HEK293 (cell line): ENCODE results near the gene DTWD2.

ENCODE experiments used
- CTCF ChIA-PET: fragments of 350-600 bp; formaldehyde crosslinking; extraction: SDS; loops from one replicate; lab custom pipeline; 2021; ENCODE audit warnings: antibody characterized with exemption; lab: Yijun Ruan, JAX
- POLR2A ChIA-PET: fragments of 300-600 bp; formaldehyde crosslinking; extraction: SDS; loops from one replicate; lab custom pipeline; 2020; ENCODE audit warnings: antibody characterized with exemption, inconsistent platforms; lab: Yijun Ruan, JAX
- H3K27ac ChIP-seq: fragments of 200-500 bp; sonication (Bioruptor generic); 2 replicates; pipeline ENCODE4 v1.5.1; 2014; ENCODE audit warnings: low read depth, low read length, control low read depth, inconsistent platforms; ENCODE audit errors: extremely low read depth
- H3K36me3 ChIP-seq, 2 experiments: fragments of 200-500 bp in 1 of 2; sonication (Bioruptor generic) in 1 of 2; 1 replicate in 1 of 2; 2 replicates in 1 of 2; pipeline ENCODE4 v1.5.1; 2014 to 2017; ENCODE audit warnings: inconsistent platforms in 2 of 2, low read length in 2 of 2; ENCODE audit not compliant: control insufficient read depth in 2 of 2, insufficient read depth in 1 of 2
- H3K4me1 ChIP-seq: fragments of 200-500 bp; sonication (Bioruptor generic); 2 replicates; pipeline ENCODE4 v1.5.1; 2014; ENCODE audit warnings: mild to moderate bottlenecking, low read length, inconsistent platforms; ENCODE audit not compliant: control insufficient read depth, insufficient read depth
- H3K4me3 ChIP-seq: 2 replicates; pipeline ENCODE4 v1.5.1; 2011; ENCODE audit warnings: low read depth, mild to moderate bottlenecking, control low read depth, low read length, moderate library complexity
- H3K9me3 ChIP-seq: fragments of 200-500 bp; sonication (Bioruptor generic); 2 replicates; pipeline ENCODE4 v1.5.1; 2014; ENCODE audit warnings: low read depth, low read length, inconsistent platforms; ENCODE audit not compliant: control insufficient read depth, insufficient read depth
- FEZF1 ChIP-seq: fragments of 450-650 bp; formaldehyde crosslinking; IDR thresholded peaks from 2 replicates; pipeline ENCODE4 v1.5.1; 2016; ENCODE audit warnings: missing biosample characterization, missing genetic modification characterization
- HIC1 ChIP-seq: fragments of 450-650 bp; formaldehyde crosslinking; IDR thresholded peaks from 2 replicates; pipeline ENCODE4 v1.5.1; 2016; ENCODE audit warnings: missing biosample characterization, missing genetic modification characterization
- IKZF3 ChIP-seq: fragments of 450-650 bp; IDR thresholded peaks from 2 replicates; pipeline ENCODE4 v1.5.0; 2018; ENCODE audit warnings: missing biosample characterization, mild to moderate bottlenecking, missing genetic modification characterization, moderate library complexity
- KLF10 ChIP-seq: fragments of 450-650 bp; IDR thresholded peaks from 2 replicates; pipeline ENCODE4 v1.5.1; 2018; ENCODE audit warnings: missing biosample characterization, mild to moderate bottlenecking, missing genetic modification characterization
- KLF16 ChIP-seq: fragments of 450-650 bp; formaldehyde crosslinking; IDR thresholded peaks from 2 replicates; pipeline ENCODE4 v1.5.1; 2017; ENCODE audit warnings: missing biosample characterization, missing genetic modification characterization
- KLF8 ChIP-seq: fragments of 450-650 bp; formaldehyde crosslinking; IDR thresholded peaks from 2 replicates; pipeline ENCODE4 v1.5.1; 2016; ENCODE audit warnings: missing biosample characterization, missing genetic modification characterization
- OSR2 ChIP-seq: fragments of 450-650 bp; formaldehyde crosslinking; IDR thresholded peaks from 2 replicates; pipeline ENCODE4 v1.5.1; 2016; ENCODE audit warnings: missing biosample characterization, missing genetic modification characterization
- OVOL3 ChIP-seq: fragments of 450-650 bp; formaldehyde crosslinking; IDR thresholded peaks from 2 replicates; pipeline ENCODE4 v1.5.1; 2016; ENCODE audit warnings: missing biosample characterization, missing genetic modification characterization
- PRDM10 ChIP-seq: fragments of 450-650 bp; formaldehyde crosslinking; IDR thresholded peaks from 2 replicates; pipeline ENCODE4 v1.5.1; 2016; ENCODE audit warnings: missing biosample characterization, missing genetic modification characterization
- SP7 ChIP-seq: fragments of 450-650 bp; formaldehyde crosslinking; IDR thresholded peaks from 2 replicates; pipeline ENCODE4 v1.5.1; 2016; ENCODE audit warnings: missing biosample characterization, missing genetic modification characterization
- WT1 ChIP-seq: fragments of 450-650 bp; formaldehyde crosslinking; IDR thresholded peaks from 2 replicates; pipeline ENCODE4 v1.5.1; 2016; ENCODE audit warnings: missing biosample characterization, missing genetic modification characterization
- ZBTB1 ChIP-seq: fragments of 450-650 bp; formaldehyde crosslinking; IDR thresholded peaks from 2 replicates; pipeline ENCODE4 v1.5.1; 2016; ENCODE audit warnings: missing biosample characterization, missing genetic modification characterization
- ZEB2 ChIP-seq: fragments of 450-650 bp; formaldehyde crosslinking; IDR thresholded peaks from 2 replicates; pipeline ENCODE4 v1.5.1; 2016; ENCODE audit warnings: missing biosample characterization, missing genetic modification characterization
- ZFHX2 ChIP-seq: fragments of 450-650 bp; formaldehyde crosslinking; conservative IDR thresholded peaks from 2 replicates; pipeline ENCODE4 v1.5.1; 2016; ENCODE audit warnings: missing biosample characterization, missing genetic modification characterization
- ZNF146 ChIP-seq: fragments of 450-650 bp; formaldehyde crosslinking; IDR thresholded peaks from 2 replicates; pipeline ENCODE4 v1.5.1; 2016; ENCODE audit warnings: missing biosample characterization, missing genetic modification characterization
- ZNF175 ChIP-seq: fragments of 450-650 bp; formaldehyde crosslinking; IDR thresholded peaks from 2 replicates; pipeline ENCODE4 v1.5.1; 2016; ENCODE audit warnings: missing biosample characterization, missing genetic modification characterization
- ZNF23 ChIP-seq: fragments of 450-650 bp; formaldehyde crosslinking; IDR thresholded peaks from 2 replicates; pipeline ENCODE4 v1.5.1; 2016; ENCODE audit warnings: missing biosample characterization, missing genetic modification characterization, borderline replicate concordance
- ZNF335 ChIP-seq: fragments of 450-650 bp; formaldehyde crosslinking; conservative IDR thresholded peaks from 2 replicates; pipeline ENCODE4 v1.5.1; 2016; ENCODE audit warnings: missing biosample characterization, missing genetic modification characterization
- ZNF341 ChIP-seq: fragments of 450-650 bp; formaldehyde crosslinking; IDR thresholded peaks from 2 replicates; pipeline ENCODE4; 2016; ENCODE audit warnings: low read depth, missing biosample characterization, missing genetic modification characterization
- ZNF621 ChIP-seq: fragments of 450-650 bp; formaldehyde crosslinking; IDR thresholded peaks from 2 replicates; pipeline ENCODE4 v1.5.1; 2017; ENCODE audit warnings: missing biosample characterization, missing genetic modification characterization
- ZNF639 ChIP-seq: fragments of 450-650 bp; formaldehyde crosslinking; IDR thresholded peaks from 2 replicates; pipeline ENCODE4 v1.5.1; 2016; ENCODE audit warnings: missing biosample characterization, missing genetic modification characterization
- ZNF670 ChIP-seq: fragments of 450-650 bp; formaldehyde crosslinking; IDR thresholded peaks from 2 replicates; pipeline ENCODE4 v1.5.1; 2016; ENCODE audit warnings: missing biosample characterization, missing genetic modification characterization, low read depth
- ZNF701 ChIP-seq: fragments of 450-650 bp; formaldehyde crosslinking; IDR thresholded peaks from 2 replicates; pipeline ENCODE4 v1.5.1; 2016; ENCODE audit warnings: missing biosample characterization, missing genetic modification characterization
- ZNF843 ChIP-seq: fragments of 450-650 bp; formaldehyde crosslinking; IDR thresholded peaks from 2 replicates; pipeline ENCODE4 v1.5.1; 2016; ENCODE audit warnings: missing biosample characterization, missing genetic modification characterization
- ZSCAN16 ChIP-seq: fragments of 450-650 bp; formaldehyde crosslinking; IDR thresholded peaks from 2 replicates; pipeline ENCODE4 v1.5.1; 2016; ENCODE audit warnings: missing biosample characterization, missing genetic modification characterization
- ZXDB ChIP-seq: fragments of 450-650 bp; formaldehyde crosslinking; IDR thresholded peaks from 2 replicates; pipeline ENCODE4 v1.5.1; 2016; ENCODE audit warnings: missing biosample characterization, missing genetic modification characterization

The DTWD2 gene

DNA sequence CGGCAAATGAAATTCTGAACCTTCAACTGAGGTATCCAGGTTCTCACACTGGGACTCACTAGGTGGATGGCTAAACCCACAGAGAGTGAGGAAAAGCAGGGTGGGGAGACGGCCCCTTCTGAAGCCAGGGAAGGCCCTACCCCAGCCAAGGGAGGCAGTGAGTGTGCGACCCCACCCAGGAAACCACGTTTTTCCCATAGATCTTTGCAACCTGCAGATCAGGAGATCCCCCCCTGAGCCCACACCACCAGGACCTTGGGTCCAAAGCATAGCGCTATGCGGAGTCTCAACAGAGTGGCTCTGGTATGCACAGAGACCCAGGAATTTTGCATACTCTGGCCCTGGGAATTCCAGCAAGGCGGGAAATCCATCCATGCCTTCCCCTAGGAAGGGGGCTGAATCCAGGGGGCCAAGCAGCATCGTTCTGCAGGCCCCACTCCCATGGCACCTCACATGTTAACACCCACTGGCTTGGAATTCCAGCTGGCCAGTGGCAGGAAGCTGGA lies 19.9 kb downstream of the DTWD2 start:
- POLR2A ChIA-PET, result interaction anchor here (0.6 to 1.9 kb wide), 2 partner anchors 20 to 305 kb away, joined by 3 to 7 read pairs; partner anchors contain the start of gene DTWD2

GRCh38 chr5:118967059-118967508 lies 21.3 kb downstream of the DTWD2 start:
- Histone ChIP-seq H3K36me3 (no peaks in the 10 kb centered on the region), H3K4me1 (peaks cover 20% of the 10 kb centered on the region), H3K27ac (peak overlapping the region; percentile 44; the same call in 1 of the 2 replicates), H3K9me3 (no peaks in the 10 kb centered on the region), H3K4me3 (no peak overlapping the region)
- POLR2A ChIA-PET, result no interaction called here
- CTCF ChIA-PET, result interaction anchor here (1.4 kb wide), 1 partner anchor 11 kb away, joined by 4 read pairs; no protein-coding TSS in a partner anchor
- TF ChIP-seq WT1 (tag by site-specific recombination) (peak; percentile 68; the same call in 1 of the 2 replicates), ZNF175 (tag by site-specific recombination) (no peak), ZNF843 (peak; percentile 93), OVOL3 (tag by site-specific recombination) (0 out of 2 replicates have a peak, but pooled peaks have one; percentile 59), FEZF1 (tag by site-specific recombination) (peak; percentile 96), OSR2 (peak; percentile 85), ZNF621 (tag by site-specific recombination) (no peak), KLF8 (0 out of 2 replicates have a peak, but pooled peaks have one; percentile 10), PRDM10 (tag by site-specific recombination) (peak; percentile 84), SP7 (tag by site-specific recombination) (peak; percentile 27; the same call in 1 of the 2 replicates), ZNF335 (tag by site-specific recombination) (0 out of 2 replicates have a peak, but pooled peaks have one; percentile 28), ZFHX2 (tag by site-specific recombination) (no peak), ZSCAN16 (tag by site-specific recombination) (0 out of 2 replicates have a peak, but pooled peaks have one; percentile 25), ZEB2 (tag by site-specific recombination) (peak; percentile 41; the same call in 1 of the 2 replicates), ZNF639 (no peak), IKZF3 (tag by site-specific recombination) (peak; percentile 51; the same call in 1 of the 2 replicates), ZXDB (tag by site-specific recombination) (peak; percentile 96)

More for the DNA sequence above, 19.9 kb downstream of the DTWD2 start:
- Histone ChIP-seq H3K4me1 (peaks cover 18% of the 10 kb centered on the region), H3K36me3 (no peaks in the 10 kb centered on the region), H3K27ac (no peak overlapping the region), H3K4me3 (no peak overlapping the region), H3K9me3 (no peaks in the 10 kb centered on the region)
- CTCF ChIA-PET, result no interaction called here
- TF ChIP-seq ZNF341 (tag by site-specific recombination), result no peak
- TF ChIP-seq ZNF701 (tag by site-specific recombination), result no peak
- no peak for TF ChIP-seq KLF16 (tag by site-specific recombination)
- TF ChIP-seq ZNF146 (tag by site-specific recombination), result no peak
- TF ChIP-seq KLF10 (tag by site-specific recombination), result no peak
- TF ChIP-seq ZNF23 (tag by site-specific recombination), result no peak
- TF ChIP-seq ZNF670 (tag by site-specific recombination), result no peak
- no peak for TF ChIP-seq HIC1 (tag by site-specific recombination)
- no peak for TF ChIP-seq FEZF1 (tag by site-specific recombination)
- no peak for TF ChIP-seq ZBTB1 (tag by site-specific recombination)
